Stimulated activated CD8-positive, alpha-beta memory T cell treated with anti-CD3 and anti-CD28 coated beads, Interleukin-15, amount 100 ng/mL, for 48 hours (primary cell): ENCODE results near the gene GJA10.

Experiments used
- DNase-seq, 2 donors: peaks; one replicate each; pipeline ENCODE4 v3.0.0-alpha.2; 2020; ENCODE audit warnings: low read depth in 2 of 2

GJA10 gene

GRCh38 chr6:89944826-89945407 is 50.6 kb downstream of the GJA10 start:
- DNase-seq = no peak
